HEK293 (cell line): ENCODE data around the gene TMEM62.

Experiments
- CTCF ChIA-PET: fragments of 350-600 bp; formaldehyde crosslinking; extraction: SDS; loops from one replicate; lab custom pipeline; 2021; ENCODE audit warnings: antibody characterized with exemption; lab: Yijun Ruan, JAX
- POLR2A ChIA-PET: fragments of 300-600 bp; formaldehyde crosslinking; extraction: SDS; loops from one replicate; lab custom pipeline; 2020; ENCODE audit warnings: antibody characterized with exemption, inconsistent platforms; lab: Yijun Ruan, JAX
- H3K27ac ChIP-seq: fragments of 200-500 bp; sonication (Bioruptor generic); 2 replicates; pipeline ENCODE4 v1.5.1; 2014; ENCODE audit warnings: low read depth, low read length, control low read depth, inconsistent platforms; ENCODE audit errors: extremely low read depth
- H3K36me3 ChIP-seq, 2 experiments: fragments of 200-500 bp in 1 of 2; sonication (Bioruptor generic) in 1 of 2; 1 replicate in 1 of 2; 2 replicates in 1 of 2; pipeline ENCODE4 v1.5.1; 2014 to 2017; ENCODE audit warnings: inconsistent platforms in 2 of 2, low read length in 2 of 2; ENCODE audit not compliant: control insufficient read depth in 2 of 2, insufficient read depth in 1 of 2
- H3K4me1 ChIP-seq: fragments of 200-500 bp; sonication (Bioruptor generic); 2 replicates; pipeline ENCODE4 v1.5.1; 2014; ENCODE audit warnings: mild to moderate bottlenecking, low read length, inconsistent platforms; ENCODE audit not compliant: control insufficient read depth, insufficient read depth
- H3K4me3 ChIP-seq: 2 replicates; pipeline ENCODE4 v1.5.1; 2011; ENCODE audit warnings: low read depth, mild to moderate bottlenecking, control low read depth, low read length, moderate library complexity
- H3K9me3 ChIP-seq: fragments of 200-500 bp; sonication (Bioruptor generic); 2 replicates; pipeline ENCODE4 v1.5.1; 2014; ENCODE audit warnings: low read depth, low read length, inconsistent platforms; ENCODE audit not compliant: control insufficient read depth, insufficient read depth
- HOXA7 ChIP-seq: sonication (generic); formaldehyde crosslinking; IDR thresholded peaks from 2 replicates; pipeline ENCODE4 v1.8.1; 2022; ENCODE audit warnings: missing genetic modification reagents, borderline replicate concordance
- SCRT1 ChIP-seq: fragments of 450-650 bp; formaldehyde crosslinking; IDR thresholded peaks from 2 replicates; pipeline ENCODE4 v1.5.1; 2016; ENCODE audit warnings: missing biosample characterization, missing genetic modification characterization, borderline replicate concordance
- SETDB1 ChIP-seq: IDR thresholded peaks from one replicate; pipeline ENCODE4 v1.6.1; 2017; ENCODE audit warnings: mild to moderate bottlenecking, low read length, moderate library complexity, mixed read lengths; ENCODE audit not compliant: insufficient read length
- ZBTB1 ChIP-seq: fragments of 450-650 bp; formaldehyde crosslinking; IDR thresholded peaks from 2 replicates; pipeline ENCODE4 v1.5.1; 2016; ENCODE audit warnings: missing biosample characterization, missing genetic modification characterization
- ZBTB48 ChIP-seq: fragments of 450-650 bp; formaldehyde crosslinking; IDR thresholded peaks from 2 replicates; pipeline ENCODE4 v1.5.1; 2016; ENCODE audit warnings: missing biosample characterization, missing genetic modification characterization
- ZEB2 ChIP-seq: fragments of 450-650 bp; formaldehyde crosslinking; IDR thresholded peaks from 2 replicates; pipeline ENCODE4 v1.5.1; 2016; ENCODE audit warnings: missing biosample characterization, missing genetic modification characterization
- ZNF10 ChIP-seq: fragments of 450-650 bp; formaldehyde crosslinking; IDR thresholded peaks from 2 replicates; pipeline ENCODE4 v1.5.1; 2017; ENCODE audit warnings: missing biosample characterization, missing genetic modification characterization
- ZNF132 ChIP-seq: fragments of 450-650 bp; formaldehyde crosslinking; IDR thresholded peaks from 2 replicates; pipeline ENCODE4 v1.5.1; 2017; ENCODE audit warnings: missing biosample characterization, missing genetic modification characterization, borderline replicate concordance
- ZNF140 ChIP-seq: fragments of 450-650 bp; formaldehyde crosslinking; IDR thresholded peaks from 2 replicates; pipeline ENCODE4 v1.5.1; 2016; ENCODE audit warnings: missing biosample characterization, missing genetic modification characterization
- ZNF394 ChIP-seq: fragments of 450-650 bp; formaldehyde crosslinking; IDR thresholded peaks from 2 replicates; pipeline ENCODE4 v1.5.1; 2016; ENCODE audit warnings: missing biosample characterization, missing genetic modification characterization, mild to moderate bottlenecking, moderate library complexity, borderline replicate concordance
- ZNF423 ChIP-seq: fragments of 450-650 bp; formaldehyde crosslinking; IDR thresholded peaks from 2 replicates; pipeline ENCODE4 v1.5.1; 2016; ENCODE audit warnings: missing biosample characterization, missing genetic modification characterization
- ZNF473 ChIP-seq: fragments of 450-650 bp; formaldehyde crosslinking; IDR thresholded peaks from 2 replicates; pipeline ENCODE4 v1.5.1; 2017; ENCODE audit warnings: missing biosample characterization, missing genetic modification characterization
- ZNF529 ChIP-seq: fragments of 450-650 bp; formaldehyde crosslinking; IDR thresholded peaks from 2 replicates; pipeline ENCODE4 v1.5.1; 2017; ENCODE audit warnings: missing genetic modification characterization, missing biosample characterization; ENCODE audit not compliant: insufficient replicate concordance
- ZNF571 ChIP-seq: fragments of 450-650 bp; formaldehyde crosslinking; IDR thresholded peaks from 2 replicates; pipeline ENCODE4 v1.5.0; 2017; ENCODE audit warnings: missing biosample characterization, missing genetic modification characterization
- ZNF621 ChIP-seq: fragments of 450-650 bp; formaldehyde crosslinking; IDR thresholded peaks from 2 replicates; pipeline ENCODE4 v1.5.1; 2017; ENCODE audit warnings: missing biosample characterization, missing genetic modification characterization
- ZNF791 ChIP-seq: fragments of 450-650 bp; formaldehyde crosslinking; IDR thresholded peaks from 2 replicates; pipeline ENCODE4 v1.5.1; 2016; ENCODE audit warnings: missing biosample characterization, missing genetic modification characterization
- ZNF843 ChIP-seq: fragments of 450-650 bp; formaldehyde crosslinking; IDR thresholded peaks from 2 replicates; pipeline ENCODE4 v1.5.1; 2016; ENCODE audit warnings: missing biosample characterization, missing genetic modification characterization
- TF ChIP-seq, protein P1 (sequence below): fragments of 450-650 bp; formaldehyde crosslinking; IDR thresholded peaks from 2 replicates; pipeline ENCODE4 v1.5.1; 2016; ENCODE audit warnings: missing biosample characterization, missing genetic modification characterization
- TF ChIP-seq, protein P2 (sequence below): fragments of 450-650 bp; formaldehyde crosslinking; IDR thresholded peaks from 2 replicates; pipeline ENCODE4 v1.5.1; 2016; ENCODE audit warnings: missing biosample characterization, missing genetic modification characterization

Gene TMEM62

DNA sequence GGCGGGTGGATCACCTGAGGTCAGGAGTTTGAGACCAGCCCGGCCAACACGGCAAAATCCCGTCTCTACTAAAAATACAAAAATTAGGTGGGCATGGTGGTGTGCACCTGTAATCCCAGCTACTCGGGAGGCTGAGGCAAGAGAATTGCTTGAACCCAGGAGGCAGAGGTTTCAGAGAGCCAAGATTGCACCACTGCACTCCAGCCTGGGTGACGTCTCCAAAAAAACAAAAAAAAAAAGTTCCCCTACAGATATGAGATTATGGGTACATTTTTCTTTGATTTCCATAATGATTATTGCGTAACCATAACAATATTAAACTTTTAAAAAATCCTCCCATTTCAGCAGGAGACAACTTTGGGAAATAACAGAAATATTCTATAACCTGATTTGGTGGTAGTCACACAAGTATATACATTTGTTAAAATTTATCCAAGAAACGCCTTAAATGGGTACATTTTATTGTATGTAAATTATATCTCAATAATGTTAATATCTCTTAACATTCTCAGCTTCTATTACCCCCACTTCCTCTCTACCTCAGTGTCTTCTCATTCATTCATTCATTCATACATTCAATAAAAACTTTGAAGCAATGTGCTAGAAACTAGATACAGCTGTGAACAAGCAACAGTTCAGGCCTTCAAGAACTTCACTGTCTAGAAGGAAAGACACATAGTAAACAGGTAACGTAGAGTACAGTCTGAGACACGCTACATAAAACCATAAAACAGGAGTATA, 34.1 kb upstream of the TMEM62 start (continued):
- TF ChIP-seq ZNF621: no peak
- TF ChIP-seq, protein P1, sequence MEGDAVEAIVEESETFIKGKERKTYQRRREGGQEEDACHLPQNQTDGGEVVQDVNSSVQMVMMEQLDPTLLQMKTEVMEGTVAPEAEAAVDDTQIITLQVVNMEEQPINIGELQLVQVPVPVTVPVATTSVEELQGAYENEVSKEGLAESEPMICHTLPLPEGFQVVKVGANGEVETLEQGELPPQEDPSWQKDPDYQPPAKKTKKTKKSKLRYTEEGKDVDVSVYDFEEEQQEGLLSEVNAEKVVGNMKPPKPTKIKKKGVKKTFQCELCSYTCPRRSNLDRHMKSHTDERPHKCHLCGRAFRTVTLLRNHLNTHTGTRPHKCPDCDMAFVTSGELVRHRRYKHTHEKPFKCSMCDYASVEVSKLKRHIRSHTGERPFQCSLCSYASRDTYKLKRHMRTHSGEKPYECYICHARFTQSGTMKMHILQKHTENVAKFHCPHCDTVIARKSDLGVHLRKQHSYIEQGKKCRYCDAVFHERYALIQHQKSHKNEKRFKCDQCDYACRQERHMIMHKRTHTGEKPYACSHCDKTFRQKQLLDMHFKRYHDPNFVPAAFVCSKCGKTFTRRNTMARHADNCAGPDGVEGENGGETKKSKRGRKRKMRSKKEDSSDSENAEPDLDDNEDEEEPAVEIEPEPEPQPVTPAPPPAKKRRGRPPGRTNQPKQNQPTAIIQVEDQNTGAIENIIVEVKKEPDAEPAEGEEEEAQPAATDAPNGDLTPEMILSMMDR (tag by site-specific recombination): no peak
- no peak for TF ChIP-seq ZNF843 (tag by site-specific recombination)

DNA sequence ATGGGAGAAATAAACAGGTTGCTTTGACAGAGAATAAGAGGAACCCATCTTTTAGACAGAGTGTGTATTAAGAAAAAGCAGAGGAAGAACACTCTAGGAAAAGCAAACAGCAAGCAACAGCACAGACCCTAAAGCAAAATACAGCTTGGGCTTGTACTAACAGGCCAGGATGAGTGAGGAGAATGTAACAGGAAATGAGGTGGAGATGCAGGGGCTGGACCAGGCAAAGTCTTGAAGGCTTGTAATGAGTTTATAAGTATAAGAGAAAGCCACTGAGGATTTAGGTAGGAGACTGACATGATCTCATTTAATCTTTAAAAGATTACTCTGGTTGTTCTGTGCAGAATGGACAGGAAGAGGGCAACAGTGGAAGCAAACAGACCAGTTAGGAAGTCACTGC, 32.4 kb upstream of the TMEM62 start:
- ChIA-PET CTCF (no interaction called here), POLR2A (no interaction called here)
- H3K27ac ChIP-seq: no peak overlapping the region
- no peak overlapping the region for H3K4me3 ChIP-seq
- TF ChIP-seq HOXA7 (CRISPR knock-in tag) (no peak), SETDB1 (no peak), ZBTB1 (tag by site-specific recombination) (no peak), ZNF791 (tag by site-specific recombination) (no peak), ZNF529 (tag by site-specific recombination) (no peak), ZNF394 (tag by site-specific recombination) (no peak)
- TF ChIP-seq, protein P2, sequence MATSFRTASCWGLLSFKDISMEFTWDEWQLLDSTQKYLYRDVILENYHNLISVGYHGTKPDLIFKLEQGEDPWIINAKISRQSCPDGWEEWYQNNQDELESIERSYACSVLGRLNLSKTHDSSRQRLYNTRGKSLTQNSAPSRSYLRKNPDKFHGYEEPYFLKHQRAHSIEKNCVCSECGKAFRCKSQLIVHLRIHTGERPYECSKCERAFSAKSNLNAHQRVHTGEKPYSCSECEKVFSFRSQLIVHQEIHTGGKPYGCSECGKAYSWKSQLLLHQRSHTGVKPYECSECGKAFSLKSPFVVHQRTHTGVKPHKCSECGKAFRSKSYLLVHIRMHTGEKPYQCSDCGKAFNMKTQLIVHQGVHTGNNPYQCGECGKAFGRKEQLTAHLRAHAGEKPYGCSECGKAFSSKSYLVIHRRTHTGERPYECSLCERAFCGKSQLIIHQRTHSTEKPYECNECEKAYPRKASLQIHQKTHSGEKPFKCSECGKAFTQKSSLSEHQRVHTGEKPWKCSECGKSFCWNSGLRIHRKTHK (tag by site-specific recombination): no peak
- peaks cover 7 to 44% of the 10 kb centered on the region in 2 experiments; a peak in 2 of 3 replicates for H3K36me3 ChIP-seq
- no peaks in the 10 kb centered on the region for H3K9me3 ChIP-seq
- no peaks in the 10 kb centered on the region for H3K4me1 ChIP-seq

DNA sequence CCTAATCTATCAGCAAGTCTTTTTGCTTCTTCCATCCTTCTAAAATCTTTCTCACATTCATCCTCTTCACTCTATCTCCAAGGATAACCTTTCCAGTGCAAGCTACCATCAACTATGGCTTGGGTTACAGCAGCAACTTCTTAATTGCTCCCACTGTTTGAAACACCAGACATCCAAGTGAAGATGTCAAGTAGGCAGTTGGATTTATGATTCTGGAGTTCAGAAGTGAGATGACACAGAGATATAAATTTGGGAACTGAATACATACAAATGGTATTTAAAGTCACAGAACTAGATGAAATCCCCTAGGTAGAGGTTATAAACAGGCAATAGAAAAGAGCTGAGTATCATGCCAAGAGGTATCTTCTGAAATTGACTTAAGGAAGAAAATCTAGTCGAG, 31.2 kb upstream of the TMEM62 start:
- no peak overlapping the region for H3K27ac ChIP-seq

DNA sequence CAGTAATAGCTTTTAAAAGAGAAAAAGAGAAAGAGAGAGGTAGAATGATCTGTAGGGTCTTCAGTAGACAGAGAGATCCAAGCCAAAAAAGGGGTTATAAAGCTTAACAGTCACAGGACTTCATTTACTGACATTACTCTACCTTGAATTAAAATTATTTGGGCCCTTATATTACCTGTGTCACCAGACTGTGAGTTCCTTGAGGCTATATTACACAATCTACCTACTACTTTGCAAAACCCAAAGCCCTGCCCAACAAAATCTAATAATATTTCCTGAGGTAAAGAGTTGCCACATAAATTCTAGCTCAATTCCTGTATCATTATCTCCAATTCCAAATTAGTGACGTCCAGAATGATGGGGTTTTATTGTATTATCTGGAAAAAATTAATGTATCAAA, 29.5 kb upstream of the TMEM62 start:
- H3K4me3 ChIP-seq: no peak overlapping the region
- H3K4me1 ChIP-seq: no peaks in the 10 kb centered on the region
- TF ChIP-seq ZNF10 (tag by site-specific recombination): no peak
- POLR2A ChIA-PET: no interaction called here
- CTCF ChIA-PET: interaction anchor here (0.5 to 1.0 kb wide), 3 partner anchors 9 to 104 kb away, joined by 3 to 7 read pairs (median 4); no protein-coding TSS in a partner anchor
- peaks cover 7 to 39% of the 10 kb centered on the region in 2 experiments; a peak in 2 of 3 replicates for H3K36me3 ChIP-seq
- no peak overlapping the region for H3K27ac ChIP-seq
- no peaks in the 10 kb centered on the region for H3K9me3 ChIP-seq

More for the DNA sequence above, 31.2 kb upstream of the TMEM62 start:
- CTCF ChIA-PET: no interaction called here
- TF ChIP-seq ZNF571 (tag by site-specific recombination): no peak
- TF ChIP-seq ZNF423 (tag by site-specific recombination): no peak
- no peak for TF ChIP-seq ZNF140
- TF ChIP-seq ZBTB48 (tag by site-specific recombination): no peak
- no peak for TF ChIP-seq ZEB2 (tag by site-specific recombination)
- TF ChIP-seq ZNF473 (tag by site-specific recombination): no peak
- no peak for TF ChIP-seq SCRT1 (tag by site-specific recombination)
- no peak for TF ChIP-seq ZNF132
- Histone ChIP-seq H3K9me3 (no peaks in the 10 kb centered on the region), H3K36me3 (peaks cover 7 to 43% of the 10 kb centered on the region in 2 experiments; a peak in 2 of 3 replicates), H3K4me3 (no peak overlapping the region), H3K4me1 (no peaks in the 10 kb centered on the region)
- POLR2A ChIA-PET: interaction anchor here (0.6 kb wide), 1 partner anchor 20 kb away, joined by 5 read pairs; no protein-coding TSS in a partner anchor
